T47D (cell line): ENCODE results near the gene FKBP5.
"Not testable (repeated sequence)": the region's sequence is repeated elsewhere in the genome, so short reads cannot be mapped to it uniquely, and the experiment has no call there.

Experiments
- DNase-seq, 2 experiments: peaks; one replicate each; pipeline versions ENCODE4 v3.0.0 to v3.0.0-alpha.2; 2011 to 2012; ENCODE audit warnings: low read depth in 1 of 2, low spot score in 1 of 2
- JUND ChIP-seq: IDR thresholded peaks from 2 replicates; pipeline ENCODE4 v1.6.1; 2012; ENCODE audit warnings: low read depth
- in situ Hi-C: cut with HindIII; loops from 2 replicates; pipeline ENCODE4 v1.10.0; 2016; ENCODE audit warnings: low sequenced_read_pairs, low pct_unique_long_range_greater_than_20kb

FKBP5 gene

DNA sequence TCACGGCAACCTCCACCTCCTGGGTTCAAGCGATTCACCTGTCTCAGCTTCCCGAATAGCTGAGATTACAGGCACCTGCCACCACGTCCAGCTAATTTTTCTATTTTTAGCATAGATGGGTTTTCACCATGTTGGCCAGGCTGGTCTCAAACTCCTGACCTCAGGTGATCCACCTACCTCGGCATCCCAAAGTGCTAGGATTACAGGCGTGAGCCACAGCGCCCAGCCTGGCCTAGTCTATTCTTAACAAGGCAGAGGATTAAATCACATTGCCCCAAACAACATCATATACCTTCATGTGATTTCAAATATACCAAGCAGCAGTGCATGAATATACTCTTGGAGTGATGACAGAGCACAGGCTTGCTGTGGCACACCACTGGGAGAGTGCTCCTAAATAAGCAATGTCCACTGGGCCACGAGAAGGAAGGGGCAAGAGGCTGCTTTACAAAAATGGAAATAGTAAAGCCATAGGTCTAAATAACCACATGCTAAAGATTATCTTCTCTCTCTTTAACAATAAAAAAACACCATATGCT is 99.4 kb downstream of the FKBP5 start:
- DNase-seq = no peak
- no peak for TF ChIP-seq JUND
- in situ Hi-C loops = no loop called here

DNA sequence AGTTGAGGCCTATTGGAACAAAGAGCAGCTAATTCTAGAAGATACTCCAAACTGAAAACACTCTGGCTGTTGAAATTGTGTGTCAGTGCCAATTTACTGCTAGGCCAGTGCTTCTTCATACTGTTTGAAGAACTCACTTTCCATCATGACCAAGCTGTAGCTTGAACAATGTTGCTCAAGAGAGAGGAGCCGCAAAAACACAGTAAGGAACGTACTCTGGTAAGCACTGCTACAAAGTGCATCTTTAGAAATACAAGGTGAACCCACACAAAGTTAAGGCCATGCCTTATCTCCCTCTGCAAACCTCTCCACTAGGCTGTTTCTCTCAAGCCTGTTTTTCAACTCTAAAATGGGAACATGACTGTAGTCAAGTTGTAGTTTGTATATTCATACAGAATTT is 101.5 kb downstream of the FKBP5 start:
- DNase-seq = no peak
- in situ Hi-C loops = no loop called here
- no peak for TF ChIP-seq JUND

DNA sequence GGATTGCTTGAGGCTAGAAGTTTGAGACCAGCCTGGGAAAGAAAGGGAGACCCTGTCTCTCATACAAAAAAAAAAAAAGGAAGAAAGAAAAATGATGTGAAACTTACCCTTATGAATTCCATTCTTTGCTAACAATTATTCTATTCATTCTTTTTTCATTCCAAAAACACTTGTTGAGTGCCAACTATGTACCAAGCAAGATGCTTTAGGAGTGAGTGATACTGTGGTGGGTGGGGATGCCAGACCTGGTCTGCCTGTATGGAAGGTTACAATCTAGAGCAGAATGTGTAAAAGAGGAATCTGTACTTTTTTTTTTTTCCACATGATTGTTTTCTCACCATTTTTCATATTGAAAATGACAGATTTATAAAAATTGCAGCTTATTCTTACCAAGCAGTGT is 102.2 kb downstream of the FKBP5 start:
- in situ Hi-C loops = no loop called here
- DNase-seq = no peak

DNA sequence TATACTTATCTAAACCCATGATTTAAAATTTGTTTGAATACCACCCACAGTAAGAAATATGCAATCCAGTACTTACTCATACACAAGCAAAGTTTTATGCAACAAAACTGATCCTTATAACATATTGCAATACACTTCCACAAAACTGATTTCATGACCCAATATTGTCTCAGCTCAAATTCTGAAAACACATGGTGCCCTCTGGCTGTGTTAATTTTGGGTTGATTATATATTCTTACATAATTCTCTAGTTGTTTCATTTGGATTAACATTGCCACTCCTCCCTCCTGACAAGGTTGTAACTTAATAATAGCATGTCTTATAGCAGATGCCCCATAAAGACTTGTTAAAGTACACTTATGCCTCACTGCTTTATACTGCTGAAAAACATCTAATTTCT is 103.1 kb downstream of the FKBP5 start:
- no peak for DNase-seq
- no peak for TF ChIP-seq JUND
- in situ Hi-C loops = no loop called here

More for the DNA sequence above, 102.2 kb downstream of the FKBP5 start:
- TF ChIP-seq JUND = no peak

DNA sequence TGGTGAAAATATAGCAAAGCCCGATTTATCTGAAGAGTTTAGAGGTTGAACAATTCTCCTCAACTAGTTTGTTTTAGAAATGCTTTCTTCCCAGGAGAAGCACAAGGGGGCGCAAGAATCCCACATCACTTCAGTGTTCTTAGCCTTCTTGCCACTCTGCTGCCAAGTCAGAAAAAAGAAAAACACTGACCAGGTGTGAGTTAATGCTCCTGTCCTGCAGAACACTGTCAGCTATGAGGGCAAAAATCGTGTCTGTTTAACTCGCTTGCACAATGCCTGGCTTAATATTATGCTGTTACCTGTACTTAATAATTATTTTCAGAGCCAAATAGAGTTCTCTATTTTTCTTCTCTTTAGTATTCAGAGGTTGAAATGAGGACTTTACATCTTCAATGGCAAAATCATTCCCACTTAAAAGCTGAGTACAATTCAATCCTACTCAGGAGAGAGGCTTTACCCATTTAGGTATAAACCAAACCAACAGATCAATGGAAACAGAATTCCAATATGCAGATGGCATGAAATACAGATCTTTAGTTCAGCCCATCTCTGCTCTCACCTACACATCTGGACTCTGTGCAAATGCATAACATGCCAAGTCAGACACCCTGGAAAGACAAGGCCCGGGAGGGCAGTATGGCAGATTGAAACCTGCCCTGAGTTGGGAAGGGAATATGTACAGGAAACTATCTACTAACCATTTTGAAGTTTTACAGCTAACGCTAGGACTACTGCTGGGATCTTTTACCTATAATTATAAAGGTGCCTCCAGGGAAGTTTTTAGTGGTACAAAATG is 104.6 kb downstream of the FKBP5 start:
- TF ChIP-seq JUND = no peak
- in situ Hi-C loops = no loop called here
- peak; percentile 17 to 82 for DNase-seq

DNA sequence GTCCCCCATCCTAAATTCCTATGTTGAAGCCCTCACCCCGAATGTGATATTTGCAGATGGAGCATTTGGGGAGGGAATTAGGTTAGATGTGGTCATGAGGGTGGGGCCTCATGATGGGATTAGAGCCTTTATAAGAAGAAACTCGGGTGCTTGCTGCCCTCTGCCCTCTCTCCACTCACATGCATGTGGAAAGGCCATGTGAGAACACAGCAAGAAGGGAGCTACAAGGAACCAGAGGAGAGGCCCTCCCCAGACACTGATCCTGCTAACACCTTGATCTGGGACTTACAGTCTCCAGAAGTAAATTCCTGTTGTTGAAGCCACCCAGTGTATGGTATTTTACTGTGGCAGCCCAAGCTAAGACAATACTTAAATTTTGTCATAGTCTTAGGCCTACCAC is 106.4 kb downstream of the FKBP5 start:
- DNase-seq = no peak
- no peak for TF ChIP-seq JUND
- in situ Hi-C loops = no loop called here

DNA sequence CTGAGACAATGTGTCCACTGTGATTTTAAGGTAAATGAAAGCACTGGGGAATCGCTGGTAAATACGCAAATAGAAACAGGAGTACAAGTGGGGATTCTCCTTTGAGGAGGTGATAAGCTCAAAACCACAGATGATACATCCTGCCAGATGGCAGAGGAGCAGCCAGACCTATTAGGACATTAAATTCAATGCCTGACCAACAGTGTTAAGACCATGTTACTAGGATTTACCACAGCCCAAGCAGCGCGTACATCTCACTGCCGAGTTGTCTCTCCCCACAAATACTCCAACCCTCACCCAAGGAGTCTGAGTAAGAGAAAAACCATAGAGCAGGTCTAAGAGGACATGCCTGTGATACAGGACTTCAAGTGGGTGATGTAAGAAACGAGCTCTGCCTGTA is 107.1 kb downstream of the FKBP5 start:
- no peak for DNase-seq
- in situ Hi-C loops = no loop called here
- TF ChIP-seq JUND = no peak

DNA sequence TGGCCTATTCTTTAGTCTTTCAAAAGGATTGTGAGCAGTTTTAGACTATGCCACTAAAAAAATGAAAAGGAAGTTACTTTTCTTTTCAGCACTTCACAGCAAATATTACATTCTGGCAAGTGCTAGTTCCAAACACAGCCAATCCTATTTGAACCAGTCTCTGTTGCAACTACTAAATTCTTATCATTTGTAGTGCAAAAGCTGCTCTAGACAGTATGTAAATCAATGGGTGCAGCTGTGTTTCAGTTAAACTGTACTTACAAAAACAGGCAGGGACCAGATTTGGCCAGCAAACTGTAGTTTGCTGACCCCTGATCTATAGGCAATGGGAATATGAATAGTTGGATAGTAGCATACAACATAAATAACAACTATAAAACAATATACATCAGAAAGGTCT is 107.9 kb downstream of the FKBP5 start:
- no peak for TF ChIP-seq JUND
- in situ Hi-C loops = no loop called here
- no peak for DNase-seq

DNA sequence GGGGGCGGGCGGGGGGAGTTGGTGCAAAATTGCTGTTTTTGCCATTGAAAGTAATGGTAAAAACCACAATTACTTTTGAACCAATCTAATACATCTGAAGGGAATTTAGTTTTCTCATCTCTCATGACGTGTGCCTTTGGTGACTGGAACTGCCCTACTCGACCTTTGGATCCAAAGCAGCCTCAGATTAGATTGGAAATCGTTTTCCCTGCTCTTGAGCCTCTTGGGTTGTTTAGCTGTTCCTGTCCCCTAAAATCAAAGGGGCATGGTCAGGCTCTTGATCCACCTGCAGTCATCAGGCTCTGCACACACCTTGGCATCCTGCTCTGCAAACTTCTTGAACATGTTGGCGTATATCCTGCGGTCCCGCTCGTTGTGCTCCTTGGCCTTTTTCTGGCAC is 112.0 kb downstream of the FKBP5 start:
- in situ Hi-C loops = no loop called here
- no peak for DNase-seq
- TF ChIP-seq JUND = no peak

DNA sequence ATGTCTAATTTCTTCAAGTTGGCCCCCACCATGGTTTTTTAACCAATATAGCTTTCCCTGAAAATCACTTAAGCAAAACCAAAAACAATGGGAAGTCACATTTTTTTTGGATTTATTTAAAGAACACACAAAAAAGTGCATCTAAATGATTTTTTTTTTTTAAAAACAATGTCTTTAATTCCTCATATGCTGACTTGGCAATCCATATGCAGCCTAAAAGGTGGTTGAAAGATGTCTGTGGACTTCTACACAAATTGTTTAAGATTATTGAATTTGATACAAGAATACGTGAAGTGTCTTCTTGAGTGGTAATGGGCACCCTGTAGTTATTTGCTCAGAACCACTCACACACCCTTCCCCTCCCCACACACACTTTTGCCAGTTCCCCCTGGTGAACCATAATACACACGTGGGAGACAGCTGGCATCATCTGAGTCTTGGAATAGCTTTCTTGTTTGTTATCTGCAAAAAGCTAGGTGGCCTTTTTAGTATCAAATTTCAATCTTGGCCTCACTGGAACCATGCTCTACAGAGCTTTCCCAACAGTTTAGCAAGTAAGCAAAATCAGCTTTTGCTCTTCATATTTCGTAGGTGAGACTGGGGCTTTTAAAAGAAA is 115.1 kb downstream of the FKBP5 start:
- DNase-seq = no peak
- no peak for TF ChIP-seq JUND
- in situ Hi-C loops = no loop called here

DNA sequence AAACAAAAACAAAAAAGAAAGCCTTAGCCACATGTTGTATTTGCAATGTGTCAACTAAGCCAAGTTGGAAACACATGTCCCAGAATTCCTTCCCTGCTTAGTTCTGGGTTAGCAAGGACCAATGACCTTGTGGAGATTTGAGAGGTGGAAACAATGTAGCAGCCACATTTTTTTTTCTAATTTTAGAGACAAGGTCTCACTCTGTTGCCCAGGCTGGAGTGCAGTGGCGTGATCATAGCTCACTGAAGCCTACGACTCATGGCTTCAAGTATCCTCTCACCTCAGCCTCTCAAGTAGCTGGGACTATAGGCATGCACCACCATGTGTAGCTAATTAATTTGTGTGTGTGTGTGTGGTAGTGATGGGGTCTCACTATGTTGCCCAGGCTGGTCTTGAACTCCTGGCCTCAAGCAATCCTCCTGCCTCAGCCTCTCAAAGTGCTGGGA is 117.8 kb downstream of the FKBP5 start:
- DNase-seq, in situ Hi-C loops: not testable (repeated sequence)

DNA sequence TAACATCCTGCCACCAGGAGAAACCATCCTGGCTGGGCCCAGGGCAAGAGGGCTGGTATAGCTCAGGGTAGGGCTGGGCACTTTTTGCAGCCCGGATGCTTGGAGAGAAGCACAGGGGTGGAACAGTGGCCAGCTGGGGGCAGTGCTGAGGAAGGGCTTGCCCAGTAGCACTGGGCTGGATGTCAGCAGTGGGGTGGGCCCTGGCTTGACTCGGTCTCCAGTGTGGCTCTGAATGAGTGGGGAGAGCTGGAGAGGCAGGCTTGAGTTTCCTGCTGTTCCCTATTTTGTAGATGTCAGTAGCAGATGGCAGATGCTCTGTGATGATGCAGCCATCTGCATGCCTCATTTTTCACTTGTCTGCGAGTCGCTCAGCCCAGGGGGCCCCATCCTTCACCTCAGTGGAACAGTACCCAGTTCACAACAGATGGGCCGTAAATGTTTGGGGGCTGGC is 119.7 kb downstream of the FKBP5 start:
- in situ Hi-C loops = no loop called here
- DNase-seq = peak in 1 of 2 experiments; percentile 26
- no peak for TF ChIP-seq JUND

DNA sequence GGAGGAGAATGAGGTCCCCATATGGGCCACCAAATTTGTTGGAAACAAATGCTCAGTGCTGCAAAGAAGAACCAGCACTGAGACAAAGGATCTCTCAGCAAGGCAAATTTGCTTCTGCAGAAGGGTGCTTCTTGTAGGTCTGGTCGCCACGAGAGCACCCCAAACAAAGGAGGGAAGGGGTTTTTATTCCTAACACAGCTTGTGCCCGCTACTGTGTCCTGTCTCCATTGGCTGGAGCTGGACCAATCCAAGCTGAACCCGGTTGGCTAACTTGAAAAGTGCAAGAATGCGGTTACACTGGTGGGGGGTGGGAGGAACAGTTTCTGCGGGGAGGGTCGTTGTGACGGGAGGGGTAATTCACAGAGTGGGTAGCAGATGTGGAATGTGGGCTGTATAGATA is 121.9 kb downstream of the FKBP5 start:
- DNase-seq = no peak
- in situ Hi-C loops = no loop called here
- TF ChIP-seq JUND = no peak

DNA sequence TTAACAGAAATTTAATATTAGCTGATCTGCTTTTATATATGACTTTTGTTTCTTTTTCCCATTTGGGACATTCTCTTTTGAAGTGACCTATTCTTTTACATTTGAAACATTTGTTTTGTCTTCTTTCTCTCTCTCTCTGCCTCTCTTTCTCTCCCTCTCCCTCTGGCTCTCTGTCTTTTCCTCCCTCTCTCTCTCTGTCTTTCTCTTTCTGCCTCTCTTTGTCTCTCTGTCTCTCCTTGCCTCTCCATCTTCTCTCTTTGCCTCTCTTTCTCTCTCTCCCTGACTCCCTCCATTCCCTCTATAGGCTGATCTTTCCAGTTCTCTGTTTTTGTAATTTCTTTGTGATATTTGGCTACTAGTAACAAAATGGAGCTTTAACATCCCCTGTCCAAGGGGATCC is 124.0 kb downstream of the FKBP5 start:
- no peak for TF ChIP-seq JUND
- in situ Hi-C loops = no loop called here
- no peak for DNase-seq
